Lower lobe of right lung (tissue), 2 donors: ENCODE measurements around the gene MAN2B2. TPM values are rescaled to one million over a fixed set of nuclear protein-coding genes. Genes with fewer than 3 reads are reported as not detected.

ENCODE experiments used
- ATAC-seq, 2 donors: fragments of 200-7000 bp; cut with Tn5 transposase; one replicate each; pipeline ENCODE4 v1.9.1; 2020 to 2022; ENCODE audit warnings: mild to moderate bottlenecking in 2 of 2, moderate library complexity in 2 of 2
- DNase-seq: peaks from one replicate; pipeline ENCODE4 v3.0.0-alpha.2; 2020
- H3K27ac ChIP-seq: fragments of 200-600 bp; one replicate; pipeline ENCODE4 v1.8.0; 2022
- H3K27me3 ChIP-seq: fragments of 200-600 bp; one replicate; pipeline ENCODE4 v1.8.0; 2022; ENCODE audit warnings: low read depth
- H3K36me3 ChIP-seq: fragments of 200-600 bp; one replicate; pipeline ENCODE4 v1.8.0; 2022; ENCODE audit warnings: mild to moderate bottlenecking
- H3K4me1 ChIP-seq: fragments of 200-600 bp; one replicate; pipeline ENCODE4 v1.8.0; 2022
- H3K4me3 ChIP-seq: fragments of 200-600 bp; one replicate; pipeline ENCODE4 v1.8.0; 2022; ENCODE audit warnings: mild to moderate bottlenecking
- H3K9me3 ChIP-seq: fragments of 200-600 bp; one replicate; pipeline ENCODE4 v1.8.0; 2022
- CTCF ChIP-seq: fragments of 200-600 bp; IDR thresholded peaks from one replicate; pipeline ENCODE4 v1.8.0; 2022; ENCODE audit warnings: antibody characterized with exemption, mild to moderate bottlenecking
- intact Hi-C: fragments of 100-400 bp; cut with DNase I; formaldehyde crosslinking; loops from one replicate; pipeline ENCODE4 v1.11.0; 2022
- total RNA-seq: library from RNA; stranded (reverse); fragmentation: NEBNext Ultra II Directional; extraction: Animal tissue kit (Norgen Biotek cat#: 25700); gene quantifications from one replicate; pipeline ENCODE4 v1.2.1, GENCODE V29; 2021
- donor health status: DM: no; HTN: yes; CAD: no; lungs with severe emphysema.

MAN2B2 gene
- total RNA-seq, 1 donor from 2014 or later = 41.2 TPM

GRCh38 chr4:6542951-6543350 lies 32.0 kb upstream of the MAN2B2 start:
- H3K36me3 ChIP-seq = no peaks in the 10 kb centered on the region
- H3K4me1 ChIP-seq = no peaks in the 10 kb centered on the region
- DNase-seq = no peak
- no peak for TF ChIP-seq CTCF
- no peak overlapping the region for H3K27ac ChIP-seq
- peaks cover 4% of the 10 kb centered on the region for H3K9me3 ChIP-seq
- peaks cover 5% of the 10 kb centered on the region for H3K27me3 ChIP-seq
- ATAC-seq = no peak
- intact Hi-C loops = no loop called here
- H3K4me3 ChIP-seq = no peak overlapping the region

- DNase-seq (no peak), ATAC-seq (no peak)
- no peaks in the 10 kb centered on the region for H3K36me3 ChIP-seq
- H3K4me3 ChIP-seq = no peak overlapping the region
- no peak for TF ChIP-seq CTCF
- H3K27me3 ChIP-seq = peaks cover 7% of the 10 kb centered on the region
- H3K4me1 ChIP-seq = no peaks in the 10 kb centered on the region
- H3K27ac ChIP-seq = no peak overlapping the region
- intact Hi-C loops = no loop called here
- peaks cover under 1% of the 10 kb centered on the region for H3K9me3 ChIP-seq
Measured at GRCh38 chr4:6546091-6546490, 28.9 kb upstream of the MAN2B2 start.

GRCh38 chr4:6546681-6547447 lies 28.1 kb upstream of the MAN2B2 start:
- ATAC-seq = peak; percentile 44 to 68
- Histone ChIP-seq H3K4me1 (no peaks in the 10 kb centered on the region), H3K27me3 (peaks cover 7% of the 10 kb centered on the region), H3K27ac (no peak overlapping the region), H3K4me3 (no peak overlapping the region), H3K36me3 (no peaks in the 10 kb centered on the region), H3K9me3 (peaks cover 9% of the 10 kb centered on the region)
- no peak for DNase-seq
- intact Hi-C loops = no loop called here
- TF ChIP-seq CTCF = peak; percentile 79

- intact Hi-C loops = no loop called here
- peaks cover 14% of the 10 kb centered on the region for H3K27me3 ChIP-seq
- no peaks in the 10 kb centered on the region for H3K4me1 ChIP-seq
- ATAC-seq = no peak
- no peak for DNase-seq
- no peak overlapping the region for H3K4me3 ChIP-seq
- H3K27ac ChIP-seq = no peak overlapping the region
- H3K9me3 ChIP-seq = peaks cover 10% of the 10 kb centered on the region
- H3K36me3 ChIP-seq = no peaks in the 10 kb centered on the region
- no peak for TF ChIP-seq CTCF
Measured at GRCh38 chr4:6548201-6548881, 26.6 kb upstream of the MAN2B2 start.

- no peak for ATAC-seq
- intact Hi-C loops = no loop called here
- peaks cover 19% of the 10 kb centered on the region for H3K27me3 ChIP-seq
- H3K27ac ChIP-seq = no peak overlapping the region
- H3K4me3 ChIP-seq = no peak overlapping the region
- no peaks in the 10 kb centered on the region for H3K36me3 ChIP-seq
- no peaks in the 10 kb centered on the region for H3K4me1 ChIP-seq
- peaks cover 10% of the 10 kb centered on the region for H3K9me3 ChIP-seq
- DNase-seq = no peak
- TF ChIP-seq CTCF = no peak
Measured at GRCh38 chr4:6548882-6549230, 26.1 kb upstream of the MAN2B2 start.
